ENCODE measurements around the gene SSTR4. TPM values are rescaled to one million over a fixed set of nuclear protein-coding genes. Genes with fewer than 3 reads are reported as not detected.

The SSTR4 gene
- total RNA-seq, 1 experiment from 2014 or later = not detected

GRCh38 chr20:23066772-23067171, 31.7 kb downstream of the SSTR4 start:
- Mint-ChIP-seq H3K9me3 (no peaks in the 10 kb centered on the region), H3K4me3 (no peak overlapping the region), H3K4me1 (peaks cover 23% of the 10 kb centered on the region), H3K36me3 (no peaks in the 10 kb centered on the region), H3K27me3 (ENCODE audit: low read depth) (no peaks in the 10 kb centered on the region), H3K27ac (no peak overlapping the region)
- ATAC-seq (no peak), DNase-seq (ENCODE audit: low spot score) (no peak)
- TF ChIP-seq FOXP1 (CRISPR knock-in tag; IDR thresholded peaks at IDR 0.05; ENCODE audit: borderline replicate concordance) = no peak
- TF ChIP-seq GTF2I (CRISPR knock-in tag; conservative IDR thresholded peaks at IDR 0.05) = no peak
- TF ChIP-seq NFATC4 (CRISPR knock-in tag; IDR thresholded peaks at IDR 0.05) = no peak
- no peak for TF ChIP-seq ELF4 (CRISPR knock-in tag; IDR thresholded peaks at IDR 0.05; ENCODE audit: low read depth)
- no peak for TF ChIP-seq ZNF396 (CRISPR knock-in tag; IDR thresholded peaks at IDR 0.05; ENCODE audit: borderline replicate concordance)
- TF ChIP-seq E2F5 (CRISPR knock-in tag; IDR thresholded peaks at IDR 0.05) = no peak
- no peak for TF ChIP-seq ATF2 (CRISPR knock-in tag; IDR thresholded peaks at IDR 0.05; ENCODE audit: borderline replicate concordance, low read depth)
- TF ChIP-seq NR3C1 (CRISPR knock-in tag; conservative IDR thresholded peaks at IDR 0.05; ENCODE audit: low read depth) = no peak
- TF ChIP-seq ATF6 (CRISPR knock-in tag; IDR thresholded peaks at IDR 0.05) = no peak
- no peak for TF ChIP-seq MAX (CRISPR knock-in tag; IDR thresholded peaks at IDR 0.05)
- TF ChIP-seq JAZF1 (CRISPR knock-in tag; IDR thresholded peaks at IDR 0.05) = no peak
- no peak for TF ChIP-seq TP53 (CRISPR knock-in tag; IDR thresholded peaks at IDR 0.05)
- TF ChIP-seq MXD4 (CRISPR knock-in tag; IDR thresholded peaks at IDR 0.05; ENCODE audit: borderline replicate concordance) = no peak
- TF ChIP-seq ZNF512 (CRISPR knock-in tag; IDR thresholded peaks at IDR 0.05; ENCODE audit: borderline replicate concordance) = no peak
- no peak for TF ChIP-seq ZSCAN18 (CRISPR knock-in tag; IDR thresholded peaks at IDR 0.05)
- TF ChIP-seq MLX (CRISPR knock-in tag; IDR thresholded peaks at IDR 0.05) = no peak
- no peak for TF ChIP-seq ARID4B (CRISPR knock-in tag; IDR thresholded peaks at IDR 0.05; ENCODE audit: borderline replicate concordance)
- no peak for TF ChIP-seq ZNF219 (CRISPR knock-in tag; IDR thresholded peaks at IDR 0.05; ENCODE audit: borderline replicate concordance)
- no peak for TF ChIP-seq PRRX2 (CRISPR knock-in tag; IDR thresholded peaks at IDR 0.05)
- CTCF ChIA-PET = interaction anchor here (0.9 to 1.5 kb wide), 6 partner anchors 13 to 274 kb away, joined by 3 to 4 read pairs (median 3); no protein-coding TSS in a partner anchor
- POLR2A ChIA-PET = no interaction called here

All from WTC11 (cell line).